Keratinocyte (primary cell): ENCODE data around the gene AKAP13.

ENCODE experiments used
- EZH2 ChIP-seq: IDR thresholded peaks from one replicate; pipeline ENCODE4 v1.6.1; 2012; ENCODE audit warnings: inconsistent platforms, mild to moderate bottlenecking, low read length, moderate library complexity
- TF ChIP-seq, protein P1 (sequence below), 3 experiments: IDR thresholded peaks in 1 of 3; conservative IDR thresholded peaks in 1 of 3; optimal IDR thresholded peaks in 1 of 3; 2 replicates in 2 of 3; 3 replicates in 1 of 3; pipeline versions ENCODE3 to v1.5.1; 2011; ENCODE audit warnings: low read length in 3 of 3, mild to moderate bottlenecking in 3 of 3, moderate library complexity in 2 of 3, control low read depth in 1 of 3, inconsistent platforms in 1 of 3; ENCODE audit not compliant: insufficient read depth in 2 of 3; ENCODE audit errors: extremely low read depth in 1 of 3

DNA sequence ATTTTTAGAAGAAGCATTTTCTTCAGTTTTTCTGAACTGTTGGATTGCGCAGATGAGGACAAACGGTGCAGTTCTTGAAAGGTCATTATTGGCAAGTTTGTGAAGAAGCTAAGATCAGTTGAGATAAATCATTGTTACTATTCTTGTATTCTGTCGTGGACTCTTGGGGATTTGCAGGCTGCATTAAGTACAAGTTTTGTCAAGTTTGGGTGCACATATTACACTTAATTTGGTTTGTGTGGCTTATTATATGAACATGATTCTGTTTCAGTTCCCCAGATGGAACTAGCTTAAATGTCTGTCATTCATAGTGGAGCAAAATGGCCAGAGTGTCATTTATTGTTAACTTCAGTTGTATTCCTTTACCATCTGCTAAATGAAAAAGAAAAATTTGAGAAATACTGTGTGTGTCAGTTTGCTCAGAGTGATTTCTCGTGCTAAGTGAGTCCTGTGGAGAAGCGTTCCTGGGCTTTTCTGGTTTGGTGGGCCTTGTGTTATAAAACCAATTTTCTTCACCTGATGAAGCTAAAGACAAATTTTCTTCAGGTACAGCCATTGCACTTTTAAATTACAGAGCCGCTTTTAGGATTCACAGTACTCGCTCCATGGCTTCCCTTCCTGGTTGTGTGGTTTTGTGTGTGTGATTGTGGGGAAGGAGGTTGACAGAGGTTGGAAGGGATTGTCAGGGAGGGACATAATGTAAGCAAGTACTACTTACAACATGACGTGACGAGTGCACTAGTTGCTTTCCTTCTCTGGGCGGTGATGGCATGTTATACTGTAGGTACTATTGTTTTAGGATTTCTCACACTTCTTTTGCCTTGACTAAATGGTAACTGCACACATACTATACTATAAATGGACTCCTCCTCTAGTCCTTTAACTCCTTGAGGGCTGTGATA lies 1.7 kb downstream of the AKAP13 start:
- TF ChIP-seq, protein P1, sequence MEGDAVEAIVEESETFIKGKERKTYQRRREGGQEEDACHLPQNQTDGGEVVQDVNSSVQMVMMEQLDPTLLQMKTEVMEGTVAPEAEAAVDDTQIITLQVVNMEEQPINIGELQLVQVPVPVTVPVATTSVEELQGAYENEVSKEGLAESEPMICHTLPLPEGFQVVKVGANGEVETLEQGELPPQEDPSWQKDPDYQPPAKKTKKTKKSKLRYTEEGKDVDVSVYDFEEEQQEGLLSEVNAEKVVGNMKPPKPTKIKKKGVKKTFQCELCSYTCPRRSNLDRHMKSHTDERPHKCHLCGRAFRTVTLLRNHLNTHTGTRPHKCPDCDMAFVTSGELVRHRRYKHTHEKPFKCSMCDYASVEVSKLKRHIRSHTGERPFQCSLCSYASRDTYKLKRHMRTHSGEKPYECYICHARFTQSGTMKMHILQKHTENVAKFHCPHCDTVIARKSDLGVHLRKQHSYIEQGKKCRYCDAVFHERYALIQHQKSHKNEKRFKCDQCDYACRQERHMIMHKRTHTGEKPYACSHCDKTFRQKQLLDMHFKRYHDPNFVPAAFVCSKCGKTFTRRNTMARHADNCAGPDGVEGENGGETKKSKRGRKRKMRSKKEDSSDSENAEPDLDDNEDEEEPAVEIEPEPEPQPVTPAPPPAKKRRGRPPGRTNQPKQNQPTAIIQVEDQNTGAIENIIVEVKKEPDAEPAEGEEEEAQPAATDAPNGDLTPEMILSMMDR (optimal IDR thresholded peaks at IDR 0.05 in 1 of 3, IDR thresholded peaks at IDR 0.05 in 1 of 3, conservative IDR thresholded peaks at IDR 0.05 in 1 of 3; ENCODE audit: extremely low read depth in 1 of 3, insufficient read depth in 2 of 3, low read length in 3 of 3) = no peak
- no peak for TF ChIP-seq EZH2
